ENCODE measurements around the gene FAM227A. TPM values are rescaled to one million over a fixed set of nuclear protein-coding genes. Genes with fewer than 3 reads are reported as not detected.
A peak's percentile ranks its signal among the peaks of the same experiment; 100 is the strongest.

FAM227A gene
- total RNA-seq (under 1 TPM in 1 of 2 experiments, not detected in 1; 0.44 TPM), polyA plus RNA-seq (not detected)

DNA sequence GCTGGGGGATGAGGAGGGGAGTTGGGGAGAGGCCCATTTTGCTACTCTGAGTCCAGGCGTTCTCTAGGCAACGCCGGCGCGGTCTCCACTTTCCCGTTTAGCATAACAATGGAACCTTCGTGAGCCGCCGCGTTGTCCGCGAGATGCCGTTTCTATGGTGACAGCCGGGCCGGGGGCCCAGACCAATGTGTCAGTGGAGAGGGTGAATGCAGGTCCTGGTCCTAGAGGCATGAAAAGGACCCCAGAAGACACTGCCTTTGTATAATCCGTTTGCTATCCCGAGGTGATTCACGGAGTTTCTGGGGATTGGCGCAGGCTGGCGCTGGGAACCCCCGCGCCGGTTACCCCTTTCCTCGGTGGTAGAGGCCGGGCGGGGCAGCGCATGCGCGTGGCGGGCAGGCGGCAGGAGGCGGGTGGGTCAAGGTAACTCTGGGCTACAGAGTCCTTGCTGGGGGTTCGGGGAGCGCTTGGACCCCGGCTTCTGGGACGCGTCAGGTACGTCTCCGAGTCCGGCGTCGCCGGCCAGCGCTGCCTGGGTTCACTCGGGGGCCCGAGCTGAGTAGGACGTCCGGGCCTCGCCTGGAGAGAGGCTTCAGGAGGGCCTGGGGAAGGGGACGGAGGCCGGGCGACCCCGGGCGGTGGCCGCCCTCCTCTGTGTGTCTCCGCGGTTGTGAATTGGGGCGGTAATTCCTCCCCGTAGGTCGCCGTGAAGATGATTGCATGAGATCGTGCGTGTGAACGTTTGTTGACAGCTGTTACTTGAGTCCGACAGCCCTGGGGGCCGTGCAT is at the start of gene FAM227A, which contains the start of gene CBY1:
TSS of gene FAM227A (minus strand) at position 137 of the 789 bp plus-strand sequence. CDS start 6,224 bp downstream, outside the sequence.
TSS of gene CBY1 (plus strand) at position 383 of the 789 bp plus-strand sequence. CDS start 11,417 bp downstream, outside the sequence.
- ChIA-PET POLR2A (ENCODE audit: partially characterized antibody) (interaction anchor here (0.7 to 3.0 kb wide), 7 partner anchors 9 to 99 kb away, joined by 3 to 26 read pairs (median 5); partner anchors contain the start of genes DMC1, GTPBP1, SUN2 and TOMM22), CTCF (ENCODE audit: partially characterized antibody) (interaction anchor here (0.8 to 1.6 kb wide), 2 partner anchors 25 to 742 kb away, joined by 3 to 7 read pairs; partner anchors contain the start of gene TOMM22)
- Mint-ChIP-seq H3K9me3 (no peaks in the 10 kb centered on the region), H3K27me3 (no peaks in the 10 kb centered on the region), H3K4me3 (peak within 1 kb of the TSS; percentile 93 to 99 (median 96)), H3K36me3 (peaks cover 0 to 6% of the 10 kb centered on the region in 2 donors), H3K27ac (peak within 1 kb of the TSS; percentile 98 to 100 (median 99)), H3K4me1 (peaks cover 10 to 24% (median 19%) of the 10 kb centered on the region in 4 donors)
- Histone ChIP-seq H3K36me3 (ENCODE audit: insufficient read depth, low read length) (no peaks in the 10 kb centered on the region), H3K4me3 (ENCODE audit: low read length in 2 of 2) (peak within 1 kb of the TSS; percentile 90 to 98), H3K27ac (ENCODE audit: low read depth, low read length) (peak within 1 kb of the TSS; percentile 88), H3K4me1 (ENCODE audit: insufficient read depth, low read length) (peaks cover 16% of the 10 kb centered on the region), H3K27me3 (ENCODE audit: insufficient read depth, low read length) (no peaks in the 10 kb centered on the region), H3K9me3 (ENCODE audit: control insufficient read depth in 1 of 2, low read length in 2 of 2) (no peaks in the 10 kb centered on the region)
- peak; percentile 85 to 92 (median 86) for DNase-seq
- intact Hi-C loops (cut with micrococcal nuclease): loop anchor here (1.0 to 2.0 kb wide), 4 partner anchors 25 to 604 kb away; partner anchors contain the start of genes DMC1, JOSD1 and TOMM22

DNA sequence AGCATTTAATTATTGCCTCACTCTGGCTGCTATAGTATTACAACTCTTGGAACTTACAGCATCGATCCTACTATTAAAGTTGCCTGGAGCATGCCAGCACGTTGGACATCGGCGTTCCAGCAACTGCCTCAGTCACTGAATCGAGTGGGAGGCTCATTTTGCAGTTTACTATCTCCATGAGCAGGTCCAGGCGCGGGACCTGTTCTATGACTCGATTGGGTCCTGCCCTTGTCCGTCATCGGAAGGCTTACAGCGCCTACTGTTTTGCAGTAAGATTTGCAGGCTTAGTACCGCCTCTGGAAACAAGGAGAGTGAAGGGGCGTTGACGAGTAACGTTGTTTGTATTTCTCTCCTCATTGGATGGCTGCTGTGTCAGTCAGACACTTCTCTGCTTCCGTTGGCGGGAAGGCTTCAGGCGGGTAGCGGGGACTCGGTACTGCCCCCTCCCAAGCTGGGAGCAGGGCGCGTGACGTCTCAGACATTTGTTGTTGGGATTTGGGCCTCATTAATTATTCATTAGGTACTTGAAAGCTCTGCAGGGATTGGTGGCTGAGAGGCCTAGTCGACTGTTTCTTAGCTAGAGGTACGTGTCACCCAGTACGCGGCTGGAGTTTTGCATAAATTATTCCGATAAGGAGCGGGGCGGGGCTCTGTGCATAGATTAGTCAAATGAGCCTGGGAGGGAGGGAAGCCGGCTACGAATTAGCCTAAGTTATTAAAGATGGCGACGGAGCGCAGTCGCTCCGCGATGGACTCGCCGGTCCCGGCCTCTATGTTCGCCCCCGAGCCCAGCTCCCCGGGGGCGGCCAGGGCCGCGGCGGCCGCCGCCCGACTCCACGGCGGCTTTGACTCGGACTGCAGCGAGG is 49.3 kb upstream of the FAM227A start, which contains the start of gene GTPBP1:
TSS of gene GTPBP1 (plus strand) at position 710 of the 866 bp plus-strand sequence. CDS start at position 722, 12 bp downstream.
- peaks cover 48 to 69% (median 53%) of the 10 kb centered on the region in 4 donors for H3K4me1 Mint-ChIP-seq
- peaks cover 3 to 40% of the 10 kb centered on the region in 2 donors for H3K36me3 Mint-ChIP-seq
- Histone ChIP-seq H3K27ac (ENCODE audit: low read depth, low read length) (peak within 1 kb of the TSS; percentile 94), H3K27me3 (ENCODE audit: insufficient read depth, low read length) (no peaks in the 10 kb centered on the region), H3K9me3 (ENCODE audit: control insufficient read depth in 1 of 2, low read length in 2 of 2) (no peaks in the 10 kb centered on the region), H3K4me1 (ENCODE audit: insufficient read depth, low read length) (peaks cover 52% of the 10 kb centered on the region), H3K4me3 (ENCODE audit: low read length in 2 of 2) (peak within 1 kb of the TSS; percentile 20 to 94), H3K36me3 (ENCODE audit: insufficient read depth, low read length) (peaks cover 12% of the 10 kb centered on the region)
- intact Hi-C loops (cut with micrococcal nuclease): loop anchor here (1.0 to 10.0 kb wide), 5 partner anchors 19 to 651 kb away; partner anchors contain the start of genes PICK1 and RPL3
- peaks cover 0 to 5% (median 0%) of the 10 kb centered on the region in 8 donors for H3K9me3 Mint-ChIP-seq
- POLR2A ChIA-PET (ENCODE audit: partially characterized antibody): interaction anchor here (0.6 to 8.0 kb wide), 18 partner anchors 9 to 1339 kb away, joined by 3 to 186 read pairs (median 4); partner anchors contain the start of genes CBX6, CBY1, FAM227A and RPL3
- CTCF ChIA-PET (ENCODE audit: partially characterized antibody): interaction anchor here (0.9 to 1.3 kb wide), 5 partner anchors 10 to 61 kb away, joined by 3 to 11 read pairs (median 3); partner anchors contain the start of gene TOMM22
- H3K27me3 Mint-ChIP-seq: peaks cover 0 to 4% of the 10 kb centered on the region in 2 donors
- peak; percentile 96 to 100 (median 100) for DNase-seq
- peak within 1 kb of the TSS; percentile 92 to 99 (median 98) for H3K27ac Mint-ChIP-seq
- H3K4me3 Mint-ChIP-seq: peak within 1 kb of the TSS; percentile 91 to 96 (median 94)

DNA sequence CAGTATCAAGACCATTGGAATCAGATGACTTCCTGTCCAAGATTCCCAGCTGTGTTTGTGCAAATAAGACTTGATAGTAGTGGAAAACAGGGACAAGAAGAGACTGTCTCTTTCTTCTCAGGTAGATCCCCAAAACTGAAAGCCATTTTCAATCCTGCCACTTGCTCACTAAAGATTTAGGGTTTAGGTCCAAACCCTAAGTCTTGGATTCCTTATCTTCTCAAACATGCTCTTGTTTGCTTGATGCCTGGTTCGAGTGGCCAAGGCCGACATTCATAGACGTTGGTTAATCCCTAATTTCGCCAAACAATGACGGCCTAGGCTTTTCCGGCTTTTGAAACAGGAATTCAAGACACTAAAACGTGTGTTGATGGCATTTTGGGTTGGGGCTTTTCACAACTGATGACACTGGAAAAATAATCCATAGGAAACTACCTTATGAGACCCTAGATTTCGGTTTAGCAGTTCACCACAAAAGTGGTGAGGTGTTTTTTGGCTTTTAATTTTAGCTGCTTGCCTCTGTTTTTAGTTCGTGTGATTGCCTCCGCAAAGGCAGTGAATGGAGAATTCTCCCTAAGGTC is 48.6 kb upstream of the FAM227A start:
- Histone ChIP-seq H3K4me1 (ENCODE audit: insufficient read depth, low read length) (peaks cover 50% of the 10 kb centered on the region), H3K36me3 (ENCODE audit: insufficient read depth, low read length) (peaks cover 6% of the 10 kb centered on the region), H3K27me3 (ENCODE audit: insufficient read depth, low read length) (no peaks in the 10 kb centered on the region), H3K4me3 (ENCODE audit: low read length in 2 of 2) (peak overlapping the region; percentile 20 to 56), H3K27ac (ENCODE audit: low read depth, low read length) (peak overlapping the region; percentile 71), H3K9me3 (ENCODE audit: control insufficient read depth in 1 of 2, low read length in 2 of 2) (no peaks in the 10 kb centered on the region)
- peaks cover 0 to 5% (median 0%) of the 10 kb centered on the region in 8 donors for H3K9me3 Mint-ChIP-seq
- peaks cover 0 to 4% of the 10 kb centered on the region in 2 donors for H3K27me3 Mint-ChIP-seq
- peak overlapping the region; percentile 84 to 90 (median 86) for H3K4me3 Mint-ChIP-seq
- peaks cover 47 to 69% (median 50%) of the 10 kb centered on the region in 4 donors for H3K4me1 Mint-ChIP-seq
- CTCF ChIA-PET (ENCODE audit: partially characterized antibody): interaction anchor here (2.1 kb wide), 1 partner anchor 23 kb away, joined by 7 read pairs; the partner anchor contains the start of gene TOMM22
- peak overlapping the region; percentile 86 to 99 (median 98) for H3K27ac Mint-ChIP-seq
- POLR2A ChIA-PET (ENCODE audit: partially characterized antibody): interaction anchor here (0.6 to 8.0 kb wide), 11 partner anchors 8 to 1339 kb away, joined by 3 to 186 read pairs (median 12); partner anchors contain the start of genes CBY1, FAM227A, RPL3 and SUN2
- DNase-seq: no peak
- H3K36me3 Mint-ChIP-seq: peaks cover 0 to 40% of the 10 kb centered on the region in 2 donors
- intact Hi-C loops (cut with micrococcal nuclease): loop anchor here (1.0 to 10.0 kb wide), 5 partner anchors 52 to 650 kb away; partner anchors contain the start of genes CBX6, PICK1 and RPL3

DNA sequence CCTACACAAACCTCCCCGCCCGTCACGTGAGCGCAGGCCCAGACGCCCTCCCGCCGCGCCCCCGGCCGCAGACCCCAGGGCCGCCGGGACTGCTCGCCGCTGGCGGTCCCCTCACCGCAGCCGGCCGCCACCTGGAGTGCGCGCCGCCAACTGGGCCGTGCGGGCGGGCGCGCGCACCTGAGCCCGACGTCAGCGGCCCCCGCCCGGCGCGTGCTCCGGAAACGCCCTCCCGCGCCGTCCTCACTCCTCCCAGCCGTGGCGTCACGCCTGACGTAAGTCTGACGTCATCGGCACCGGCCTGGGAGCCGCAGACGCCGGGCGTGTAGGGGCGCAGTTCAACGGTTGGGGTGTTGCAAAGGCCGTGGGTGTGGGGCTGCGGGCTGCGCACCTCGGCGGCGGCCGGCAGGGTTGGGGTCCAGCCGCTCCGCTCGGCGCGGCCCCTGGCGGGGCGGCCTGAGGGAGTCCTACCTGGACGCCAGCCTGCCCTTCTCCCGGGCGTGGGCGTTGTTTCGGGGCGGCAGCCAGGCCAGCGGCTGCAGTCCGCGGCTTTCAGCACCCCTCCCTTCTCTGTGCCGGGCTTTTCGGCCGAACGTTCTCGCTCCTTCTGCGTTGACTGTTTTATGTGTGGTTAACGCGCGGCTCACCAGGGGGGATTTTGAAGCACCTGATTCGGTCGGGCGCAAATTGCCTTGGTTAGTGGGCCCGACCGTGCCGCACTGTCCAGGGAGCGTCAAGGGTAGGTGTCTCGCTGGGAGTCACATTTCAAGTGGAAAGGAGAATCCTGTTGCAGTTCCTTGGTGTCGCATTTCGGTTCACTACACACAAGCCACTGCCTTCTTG is 44.8 kb upstream of the FAM227A start, which contains the start of gene JOSD1:
TSS of gene JOSD1 (minus strand) at position 155 of the 840 bp plus-strand sequence. CDS start 956 bp downstream, outside the sequence.
- intact Hi-C loops (cut with micrococcal nuclease): loop anchor here (1.0 to 10.0 kb wide), 6 partner anchors 20 to 646 kb away; partner anchors contain the start of genes CBX6, CBY1, DDX17 and DMC1
- DNase-seq: peak; percentile 97 to 100 (median 98)
- peaks cover 0 to 35% of the 10 kb centered on the region in 2 donors for H3K36me3 Mint-ChIP-seq
- peaks cover 0 to 5% (median 0%) of the 10 kb centered on the region in 8 donors for H3K9me3 Mint-ChIP-seq
- peak within 1 kb of the TSS; percentile 98 for H3K27ac ChIP-seq (ENCODE audit: low read depth, low read length)
- POLR2A ChIA-PET (ENCODE audit: partially characterized antibody): interaction anchor here (0.8 to 4.7 kb wide), 4 partner anchors 16 to 31 kb away, joined by 3 to 29 read pairs (median 3); partner anchors contain the start of gene TOMM22
- H3K4me1 Mint-ChIP-seq: peaks cover 53 to 73% (median 56%) of the 10 kb centered on the region in 4 donors
- H3K27ac Mint-ChIP-seq: peak within 1 kb of the TSS; percentile 99 to 100 (median 100)
- H3K4me3 Mint-ChIP-seq: peak within 1 kb of the TSS; percentile 93 to 98 (median 97)
- H3K36me3 ChIP-seq (ENCODE audit: insufficient read depth, low read length): no peaks in the 10 kb centered on the region
- H3K9me3 ChIP-seq (ENCODE audit: control insufficient read depth in 1 of 2, low read length in 2 of 2): no peaks in the 10 kb centered on the region
- peaks cover 0 to 4% of the 10 kb centered on the region in 2 donors for H3K27me3 Mint-ChIP-seq
- CTCF ChIA-PET (ENCODE audit: partially characterized antibody): interaction anchor here (5.2 kb wide), 1 partner anchor 19 kb away, joined by 49 read pairs; the partner anchor contains the start of gene TOMM22
- H3K27me3 ChIP-seq (ENCODE audit: insufficient read depth, low read length): no peaks in the 10 kb centered on the region
- H3K4me1 ChIP-seq (ENCODE audit: insufficient read depth, low read length): peaks cover 58% of the 10 kb centered on the region
- peak within 1 kb of the TSS; percentile 64 to 79 for H3K4me3 ChIP-seq (ENCODE audit: low read length in 2 of 2)

DNA sequence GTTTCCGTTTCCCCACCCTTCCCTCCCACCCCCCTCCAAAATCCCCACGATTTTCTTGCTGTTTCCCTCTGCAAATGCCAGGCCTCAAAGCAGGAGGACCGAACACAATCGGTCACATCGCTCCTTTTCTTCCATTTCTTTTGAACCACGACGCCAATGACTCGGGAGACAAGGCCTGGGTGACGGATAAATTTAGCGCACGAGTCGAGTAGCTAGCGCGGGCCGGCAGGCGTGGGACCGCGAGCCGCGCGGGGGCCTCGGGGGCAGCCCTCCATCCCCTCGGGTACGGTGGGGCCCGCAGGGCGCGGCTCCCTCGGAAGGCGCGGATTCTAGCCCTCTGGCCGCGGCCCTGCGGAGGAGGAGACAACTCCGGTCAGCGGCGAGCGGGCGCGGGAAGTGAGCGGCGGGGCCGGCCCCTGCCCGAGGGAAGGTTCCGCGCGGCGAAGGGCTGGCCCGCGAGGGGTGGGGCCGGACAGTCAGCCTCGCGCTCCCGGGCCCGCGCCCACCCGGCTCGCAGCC is 44.1 kb upstream of the FAM227A start:
- ChIA-PET POLR2A (ENCODE audit: partially characterized antibody) (interaction anchor here (1.1 to 8.5 kb wide), 7 partner anchors 16 to 1057 kb away, joined by 3 to 84 read pairs (median 9); partner anchors contain the start of genes CBY1, FAM227A and TOMM22), CTCF (ENCODE audit: partially characterized antibody) (interaction anchor here (1.9 to 5.2 kb wide), 2 partner anchors 19 to 33 kb away, joined by 5 to 49 read pairs; partner anchors contain the start of gene TOMM22)
- peak overlapping the region; percentile 98 for H3K27ac ChIP-seq (ENCODE audit: low read depth, low read length)
- Mint-ChIP-seq H3K4me3 (peak overlapping the region; percentile 90 to 98 (median 92)), H3K4me1 (peaks cover 53 to 69% (median 57%) of the 10 kb centered on the region in 4 donors), H3K27me3 (peaks cover 0 to 4% of the 10 kb centered on the region in 2 donors), H3K27ac (peak overlapping the region; percentile 98 to 100 (median 100)), H3K9me3 (peaks cover 0 to 5% (median 0%) of the 10 kb centered on the region in 8 donors), H3K36me3 (peaks cover 0 to 32% of the 10 kb centered on the region in 2 donors)
- peaks cover 61% of the 10 kb centered on the region for H3K4me1 ChIP-seq (ENCODE audit: insufficient read depth, low read length)
- H3K27me3 ChIP-seq (ENCODE audit: insufficient read depth, low read length): no peaks in the 10 kb centered on the region
- no peaks in the 10 kb centered on the region for H3K36me3 ChIP-seq (ENCODE audit: insufficient read depth, low read length)
- no peaks in the 10 kb centered on the region for H3K9me3 ChIP-seq (ENCODE audit: control insufficient read depth in 1 of 2, low read length in 2 of 2)
- DNase-seq: peak in 2 of 5 donors; percentile 42 to 63
- H3K4me3 ChIP-seq (ENCODE audit: low read length in 2 of 2): peak overlapping the region in 1 of 2 donors; percentile 79
- intact Hi-C loops (cut with micrococcal nuclease): loop anchor here (2.0 to 10.0 kb wide), 4 partner anchors 44 to 646 kb away; partner anchors contain the start of genes CBX6, CBY1, DMC1 and FAM227A

Measured in CD4-positive, alpha-beta memory T cell (primary cell).